Thyroid gland (tissue), 4 donors: ENCODE data around the gene PAAF1.

Experiments
- POLR2A ChIP-seq, 2 donors: fragments of 450-650 bp; IDR thresholded peaks; one replicate each; pipeline ENCODE4 v1.6.1; 2017; ENCODE audit warnings: antibody characterized with exemption in 2 of 2, mild to moderate bottlenecking in 2 of 2, moderate library complexity in 1 of 2
- TF ChIP-seq, protein P1 (sequence below), 6 experiments: fragments of 200-600 bp in 3 of 6; fragments of 450-650 bp in 3 of 6; sonication (generic) in 3 of 6; IDR thresholded peaks; one replicate each; pipeline ENCODE4 v1.5.1; 2016 to 2019; ENCODE audit warnings: antibody characterized with exemption in 6 of 6, mild to moderate bottlenecking in 2 of 6, inconsistent platforms in 1 of 6, moderate library complexity in 1 of 6

GRCh38 chr11:73950869-73951710 is 74.3 kb downstream of the PAAF1 start, which contains the start of gene DNAJB13:
- TF ChIP-seq, protein P1, sequence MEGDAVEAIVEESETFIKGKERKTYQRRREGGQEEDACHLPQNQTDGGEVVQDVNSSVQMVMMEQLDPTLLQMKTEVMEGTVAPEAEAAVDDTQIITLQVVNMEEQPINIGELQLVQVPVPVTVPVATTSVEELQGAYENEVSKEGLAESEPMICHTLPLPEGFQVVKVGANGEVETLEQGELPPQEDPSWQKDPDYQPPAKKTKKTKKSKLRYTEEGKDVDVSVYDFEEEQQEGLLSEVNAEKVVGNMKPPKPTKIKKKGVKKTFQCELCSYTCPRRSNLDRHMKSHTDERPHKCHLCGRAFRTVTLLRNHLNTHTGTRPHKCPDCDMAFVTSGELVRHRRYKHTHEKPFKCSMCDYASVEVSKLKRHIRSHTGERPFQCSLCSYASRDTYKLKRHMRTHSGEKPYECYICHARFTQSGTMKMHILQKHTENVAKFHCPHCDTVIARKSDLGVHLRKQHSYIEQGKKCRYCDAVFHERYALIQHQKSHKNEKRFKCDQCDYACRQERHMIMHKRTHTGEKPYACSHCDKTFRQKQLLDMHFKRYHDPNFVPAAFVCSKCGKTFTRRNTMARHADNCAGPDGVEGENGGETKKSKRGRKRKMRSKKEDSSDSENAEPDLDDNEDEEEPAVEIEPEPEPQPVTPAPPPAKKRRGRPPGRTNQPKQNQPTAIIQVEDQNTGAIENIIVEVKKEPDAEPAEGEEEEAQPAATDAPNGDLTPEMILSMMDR (IDR thresholded peaks at IDR 0.05), result no peak
- TF ChIP-seq POLR2A (IDR thresholded peaks at IDR 0.05), result no peak
